HG02678 (cell line): ENCODE results near the gene GPATCH8.
"Not testable (repeated sequence)": the region's sequence is repeated elsewhere in the genome, so short reads cannot be mapped to it uniquely, and the experiment has no call there.

Source experiments
- ATAC-seq: cut with Tn5 transposase; IDR thresholded peaks from one replicate; pipeline ENCODE4 v1.9.1; 2021; ENCODE audit warnings: mild to moderate bottlenecking, moderate library complexity; ENCODE audit not compliant: unreplicated experiment

The GPATCH8 gene

GRCh38 chr17:44378171-44378705, 125.0 kb downstream of the GPATCH8 start:
- ATAC-seq = no peak

- no peak for ATAC-seq
These were observed 126.4 kb downstream of the GPATCH8 start for GRCh38 chr17:44376779-44377178.

GRCh38 chr17:44376124-44376523, 127.1 kb downstream of the GPATCH8 start:
- no peak for ATAC-seq

- ATAC-seq = no peak
These were observed 127.8 kb downstream of the GPATCH8 start for GRCh38 chr17:44375196-44376017.

- ATAC-seq = no peak
These were observed 128.7 kb downstream of the GPATCH8 start for GRCh38 chr17:44374306-44375195.

- ATAC-seq = no peak
These were observed 131.2 kb downstream of the GPATCH8 start for GRCh38 chr17:44372036-44372435.

GRCh38 chr17:44369414-44370023, 133.7 kb downstream of the GPATCH8 start:
- not testable (repeated sequence) for ATAC-seq

GRCh38 chr17:44368391-44369243, 134.6 kb downstream of the GPATCH8 start:
- ATAC-seq = not testable (repeated sequence)

- ATAC-seq = no peak
These were observed 135.8 kb downstream of the GPATCH8 start for GRCh38 chr17:44367231-44367979.

GRCh38 chr17:44365051-44365450, 138.2 kb downstream of the GPATCH8 start:
- not testable (repeated sequence) for ATAC-seq

- ATAC-seq = peak; percentile 66
These were observed 139.5 kb downstream of the GPATCH8 start, which contains the start of gene FAM171A2 for GRCh38 chr17:44363613-44364159. Gene FAM171A2 (minus strand): TSS chr17:44363853. CDS start chr17:44363714, 139 bp downstream.

- ATAC-seq = no peak
These were observed 140.1 kb downstream of the GPATCH8 start for GRCh38 chr17:44362949-44363612.

- ATAC-seq = no peak
These were observed 140.7 kb downstream of the GPATCH8 start for GRCh38 chr17:44362459-44362948.

- no peak for ATAC-seq
These were observed 141.6 kb downstream of the GPATCH8 start for GRCh38 chr17:44361292-44362260.

GRCh38 chr17:44360826-44361225, 142.4 kb downstream of the GPATCH8 start:
- ATAC-seq = no peak

GRCh38 chr17:44360144-44360533, 143.1 kb downstream of the GPATCH8 start:
- ATAC-seq = no peak

- no peak for ATAC-seq
These were observed 143.6 kb downstream of the GPATCH8 start for GRCh38 chr17:44359458-44360143.
